HCT116 (cell line): ENCODE results near the gene SCN1A. TPM values are rescaled to one million over a fixed set of nuclear protein-coding genes. Genes with fewer than 3 reads are reported as not detected.

Source experiments
- ATAC-seq: fragments of 200-7000 bp; cut with Tn5 transposase; 2 replicates; pipeline ENCODE4 v1.9.1; 2020; ENCODE audit warnings: mild to moderate bottlenecking, moderate library complexity
- BruUV-seq: library from RNA; stranded (reverse); fragments of 400-500 nt; replicated peaks from 2 replicates; lab custom pipeline; 2021; lab: Mats Ljungman, UMichigan
- CTCF ChIA-PET: fragments of 300-600 bp; sonication (Branson Sonifier 250); formaldehyde crosslinking; loops from one replicate; lab custom pipeline; 2021; ENCODE audit warnings: antibody characterized with exemption; lab: Charles Lee
- POLR2A ChIA-PET: fragments of 300-600, 350-600 bp; sonication (Branson Sonifier 250); formaldehyde crosslinking; loops from one replicate; lab custom pipeline; 2021; ENCODE audit warnings: antibody characterized with exemption; lab: Charles Lee
- RAD21 ChIA-PET, 2 experiments: fragments of 300-600 bp; sonication (Branson Sonifier 250); formaldehyde crosslinking; loops; one replicate each; lab custom pipeline; 2023; ENCODE audit warnings: low total read pairs in 2 of 2; ENCODE audit not compliant: uncharacterized antibody in 2 of 2, unreplicated experiment in 2 of 2, low non-redundant PET in 1 of 2; lab: Charles Lee
- DNase-seq: peaks from one replicate; pipeline ENCODE4 v3.0.0-alpha.2; 2010; ENCODE audit warnings: low read depth, low spot score
- H2AFZ ChIP-seq: fragments of 200-600 bp; shearing (Covaris generic), sonication (generic); 2 replicates; pipeline ENCODE4 v1.6.1; 2017; ENCODE audit warnings: low read depth, mixed run types, mixed read lengths, antibody characterized with exemption, low read length; ENCODE audit not compliant: poor library complexity, severe bottlenecking
- H3K27ac ChIP-seq: 2 replicates; pipeline ENCODE4 v1.5.1; 2012; ENCODE audit warnings: low read depth, low read length
- H3K27me3 ChIP-seq: fragments of 200-600 bp; sonication (generic); 2 replicates; pipeline ENCODE4 v1.6.1; 2016; ENCODE audit warnings: mixed run types, low read length, mixed read lengths; ENCODE audit not compliant: insufficient read depth
- H3K36me3 ChIP-seq, 2 experiments: fragments of 200-500 bp in 1 of 2; fragments of 200-600 bp in 1 of 2; sonication (Bioruptor generic) in 1 of 2; sonication (generic) in 1 of 2; 2 replicates each; pipeline versions ENCODE4 v1.5.1 to v1.6.1; 2014 to 2016; ENCODE audit warnings: low read length in 2 of 2, inconsistent platforms in 1 of 2, mixed read lengths in 1 of 2, mixed run types in 1 of 2; ENCODE audit not compliant: insufficient read depth in 2 of 2, control insufficient read depth in 1 of 2
- H3K4me1 ChIP-seq, 2 experiments: fragments of 200-600 bp in 1 of 2; sonication (generic) in 1 of 2; 2 replicates each; pipeline versions ENCODE4 v1.5.1 to v1.6.1; 2012 to 2017; ENCODE audit warnings: low read length in 2 of 2, inconsistent platforms in 1 of 2, mild to moderate bottlenecking in 1 of 2, mixed read lengths in 1 of 2, mixed run types in 1 of 2, moderate library complexity in 1 of 2; ENCODE audit not compliant: insufficient read depth in 2 of 2, control insufficient read depth in 1 of 2
- H3K4me2 ChIP-seq: fragments of 200-600 bp; sonication (generic); 2 replicates; pipeline ENCODE4 v1.6.1; 2017; ENCODE audit warnings: mixed run types, low read length, mixed read lengths
- H3K4me3 ChIP-seq, 2 experiments: fragments of 200-600 bp in 1 of 2; sonication (generic) in 1 of 2; replicated peaks in 1 of 2; 2 replicates each; pipeline ENCODE4 v1.5.1; 2011 to 2016; ENCODE audit warnings: low read length in 2 of 2, control low read depth in 1 of 2, low read depth in 1 of 2, mild to moderate bottlenecking in 1 of 2, mixed read lengths in 1 of 2, mixed run types in 1 of 2
- H3K79me2 ChIP-seq: fragments of 200-600 bp; sonication (generic); 2 replicates; pipeline ENCODE4 v1.6.1; 2017; ENCODE audit warnings: mild to moderate bottlenecking, mixed run types, low read length, moderate library complexity, mixed read lengths; ENCODE audit not compliant: insufficient read depth
- H3K9ac ChIP-seq: fragments of 200-600 bp; sonication (generic); 2 replicates; pipeline ENCODE4 v1.6.1; 2016; ENCODE audit warnings: low read length, mixed read lengths
- H3K9me2 ChIP-seq: fragments of 200-600 bp; sonication (generic), shearing (Covaris generic); 2 replicates; pipeline ENCODE4 v1.6.1; 2017; ENCODE audit warnings: mixed run types, mild to moderate bottlenecking, moderate library complexity; ENCODE audit not compliant: insufficient read depth
- H3K9me3 ChIP-seq, 2 experiments: fragments of 200-500 bp in 1 of 2; fragments of 200-600 bp in 1 of 2; sonication (Bioruptor generic) in 1 of 2; sonication (generic) in 1 of 2; 2 replicates each; pipeline ENCODE4 v1.6.1; 2014 to 2017; ENCODE audit warnings: low read length in 2 of 2, mixed read lengths in 2 of 2, inconsistent platforms in 1 of 2, low read depth in 1 of 2, mild to moderate bottlenecking in 1 of 2, mixed run types in 1 of 2, moderate library complexity in 1 of 2; ENCODE audit not compliant: control insufficient read depth in 1 of 2, insufficient read depth in 1 of 2
- H4K20me1 ChIP-seq: fragments of 200-600 bp; sonication (generic), shearing (Covaris generic); 2 replicates; pipeline ENCODE4 v1.6.1; 2017; ENCODE audit warnings: mixed run types, mild to moderate bottlenecking, moderate library complexity; ENCODE audit not compliant: insufficient read depth
- CEBPB ChIP-seq: IDR thresholded peaks from 2 replicates; pipeline ENCODE4 v1.6.1; 2012; ENCODE audit warnings: low read depth
- EGR1 ChIP-seq: IDR thresholded peaks from 2 replicates; pipeline ENCODE4 v1.6.1; 2012; ENCODE audit warnings: low read depth
- ELF1 ChIP-seq: IDR thresholded peaks from 2 replicates; pipeline ENCODE4 v1.6.1; 2012; ENCODE audit warnings: low read depth, borderline replicate concordance
- EZH2phosphoT487 ChIP-seq: fragments of 200-600 bp; IDR thresholded peaks from 2 replicates; pipeline ENCODE4 v1.6.1; 2018; ENCODE audit warnings: antibody characterized with exemption, borderline replicate concordance
- POLR2A ChIP-seq: IDR thresholded peaks from 2 replicates; pipeline ENCODE4 v1.7.0; 2011; ENCODE audit warnings: borderline replicate concordance; ENCODE audit not compliant: insufficient read depth, insufficient read length; ENCODE audit errors: extremely low read depth
- POLR2AphosphoS5 ChIP-seq: IDR thresholded peaks from 2 replicates; pipeline ENCODE4 v1.6.1; 2011; ENCODE audit warnings: mild to moderate bottlenecking, low read depth, low read length, moderate library complexity
- SIN3A ChIP-seq: IDR thresholded peaks from 2 replicates; pipeline ENCODE4 v1.6.1; 2012; ENCODE audit warnings: low read depth
- SP1 ChIP-seq: IDR thresholded peaks from 2 replicates; pipeline ENCODE4 v1.6.1; 2012; ENCODE audit warnings: low read depth
- TCF7L2 ChIP-seq: IDR thresholded peaks from 2 replicates; pipeline ENCODE4 v1.7.0; 2011; ENCODE audit warnings: borderline replicate concordance, inconsistent platforms; ENCODE audit not compliant: insufficient read depth, insufficient read length; ENCODE audit errors: extremely low read depth
- YY1 ChIP-seq: IDR thresholded peaks from 2 replicates; pipeline ENCODE4 v1.6.1; 2011; ENCODE audit warnings: low read length, low read depth, moderate library complexity, mild to moderate bottlenecking; ENCODE audit not compliant: insufficient replicate concordance; ENCODE audit errors: extremely low read depth
- ZFX ChIP-seq: fragments of 450-650 bp; IDR thresholded peaks from 2 replicates; pipeline ENCODE4 v1.6.1; 2017
- intact Hi-C: fragments of 100-400 bp; cut with micrococcal nuclease; formaldehyde crosslinking; loops from 2 replicates; pipeline ENCODE4 v1.10.0; 2022
- total RNA-seq: library from RNA; stranded (reverse); gene quantifications from one replicate; pipeline ENCODE4 v1.2.1, GENCODE V29; 2021; ENCODE audit not compliant: unreplicated experiment
- TF ChIP-seq, protein P1 (sequence below), 3 experiments: fragments of 200-600 bp in 1 of 3; sonication (generic) in 1 of 3; IDR thresholded peaks in 2 of 3; conservative IDR thresholded peaks in 1 of 3; 2 replicates each; pipeline ENCODE4 v1.5.1; 2012 to 2017; ENCODE audit warnings: low read depth in 2 of 3, low read length in 2 of 3, antibody characterized with exemption in 1 of 3, borderline replicate concordance in 1 of 3, control low read depth in 1 of 3, mild to moderate bottlenecking in 1 of 3, mixed read lengths in 1 of 3, mixed run types in 1 of 3, moderate library complexity in 1 of 3; ENCODE audit not compliant: insufficient read depth in 1 of 3
- TF ChIP-seq, protein P2 (sequence below): IDR thresholded peaks from 2 replicates; pipeline ENCODE4 v1.6.1; 2012; ENCODE audit warnings: low read depth
- TF ChIP-seq, protein P3 (sequence below): IDR thresholded peaks from 2 replicates; pipeline ENCODE4 v1.6.1; 2011; ENCODE audit warnings: mild to moderate bottlenecking, low read length, moderate library complexity; ENCODE audit not compliant: insufficient replicate concordance; ENCODE audit errors: extremely low read depth

SCN1A gene
- total RNA-seq, 1 experiment from 2014 or later = not detected

DNA sequence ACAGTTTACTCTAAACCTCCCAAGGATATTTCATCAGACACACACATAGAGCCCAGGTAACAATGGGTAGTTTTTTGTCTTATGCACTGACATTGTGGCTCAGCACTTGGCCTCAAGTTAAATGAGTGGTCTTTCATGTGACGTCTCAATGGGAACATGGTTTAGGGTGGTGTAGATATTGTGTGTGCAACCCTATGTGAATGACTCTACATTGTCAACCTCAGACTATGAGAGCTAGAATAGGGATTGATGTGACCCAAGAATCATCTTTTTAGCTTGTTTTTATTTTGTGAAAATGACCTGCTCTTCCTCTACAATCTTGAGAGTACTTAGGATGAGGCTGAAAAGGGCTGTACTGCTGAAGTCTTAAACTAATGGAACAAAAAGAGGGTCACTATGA is 86.2 kb downstream of the SCN1A start:
- ChIA-PET POLR2A (no interaction called here), CTCF (no interaction called here), RAD21 (no interaction called here)
- Histone ChIP-seq H3K4me2 (no peak overlapping the region), H3K4me1 (no peaks in the 10 kb centered on the region), H3K27me3 (peaks cover 32% of the 10 kb centered on the region), H3K9me2 (no peaks in the 10 kb centered on the region), H4K20me1 (peaks cover 3% of the 10 kb centered on the region; the same call in 1 of the 2 replicates), H3K36me3 (no peaks in the 10 kb centered on the region), H2AFZ (no peak overlapping the region), H3K79me2 (no peaks in the 10 kb centered on the region), H3K27ac (no peak overlapping the region), H3K9ac (no peak overlapping the region), H3K9me3 (no peaks in the 10 kb centered on the region), H3K4me3 (no peak overlapping the region)
- no TSS peak for BruUV-seq
- DNase-seq (no peak), ATAC-seq (no peak)
- intact Hi-C loops = no loop called here
- TF ChIP-seq EZH2phosphoT487 (no peak), EGR1 (no peak), SIN3A (no peak), YY1 (no peak)

DNA sequence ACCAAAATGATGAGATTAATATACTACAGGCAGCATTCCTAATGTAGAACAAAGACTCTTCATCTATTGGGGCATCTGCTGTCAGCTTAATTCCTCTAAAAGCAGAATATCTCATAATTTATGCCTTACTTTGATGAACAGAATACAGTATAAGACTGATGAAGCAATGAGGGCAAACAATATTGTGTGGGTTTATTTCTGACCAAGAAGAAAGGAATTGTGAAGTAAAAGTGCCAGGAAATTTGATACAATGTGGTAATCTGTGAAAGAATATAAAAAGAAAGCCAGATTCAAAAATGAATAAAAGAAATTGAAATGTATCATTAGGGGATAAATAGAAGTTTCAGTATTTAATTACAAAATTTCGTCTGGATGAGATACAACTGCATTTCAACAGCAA is 95.5 kb downstream of the SCN1A start:
- Histone ChIP-seq H3K79me2 (no peaks in the 10 kb centered on the region), H3K9ac (no peak overlapping the region), H4K20me1 (no peaks in the 10 kb centered on the region), H3K9me3 (no peaks in the 10 kb centered on the region), H2AFZ (no peak overlapping the region), H3K9me2 (no peaks in the 10 kb centered on the region), H3K36me3 (no peaks in the 10 kb centered on the region), H3K4me1 (no peaks in the 10 kb centered on the region), H3K27ac (no peak overlapping the region), H3K4me2 (no peak overlapping the region), H3K4me3 (no peak overlapping the region), H3K27me3 (peaks cover 14% of the 10 kb centered on the region; the same call in 1 of the 2 replicates)
- CTCF ChIA-PET = no interaction called here
- RAD21 ChIA-PET = no interaction called here
- intact Hi-C loops = no loop called here
- ATAC-seq (no peak), DNase-seq (no peak)
- POLR2A ChIA-PET = no interaction called here
- no TSS peak for BruUV-seq
- TF ChIP-seq ELF1 (no peak), ZFX (no peak), POLR2A (no peak), CEBPB (no peak), TCF7L2 (no peak), EGR1 (no peak), SP1 (no peak), POLR2AphosphoS5 (no peak)
- TF ChIP-seq, protein P1, sequence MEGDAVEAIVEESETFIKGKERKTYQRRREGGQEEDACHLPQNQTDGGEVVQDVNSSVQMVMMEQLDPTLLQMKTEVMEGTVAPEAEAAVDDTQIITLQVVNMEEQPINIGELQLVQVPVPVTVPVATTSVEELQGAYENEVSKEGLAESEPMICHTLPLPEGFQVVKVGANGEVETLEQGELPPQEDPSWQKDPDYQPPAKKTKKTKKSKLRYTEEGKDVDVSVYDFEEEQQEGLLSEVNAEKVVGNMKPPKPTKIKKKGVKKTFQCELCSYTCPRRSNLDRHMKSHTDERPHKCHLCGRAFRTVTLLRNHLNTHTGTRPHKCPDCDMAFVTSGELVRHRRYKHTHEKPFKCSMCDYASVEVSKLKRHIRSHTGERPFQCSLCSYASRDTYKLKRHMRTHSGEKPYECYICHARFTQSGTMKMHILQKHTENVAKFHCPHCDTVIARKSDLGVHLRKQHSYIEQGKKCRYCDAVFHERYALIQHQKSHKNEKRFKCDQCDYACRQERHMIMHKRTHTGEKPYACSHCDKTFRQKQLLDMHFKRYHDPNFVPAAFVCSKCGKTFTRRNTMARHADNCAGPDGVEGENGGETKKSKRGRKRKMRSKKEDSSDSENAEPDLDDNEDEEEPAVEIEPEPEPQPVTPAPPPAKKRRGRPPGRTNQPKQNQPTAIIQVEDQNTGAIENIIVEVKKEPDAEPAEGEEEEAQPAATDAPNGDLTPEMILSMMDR (IDR thresholded peaks at IDR 0.05 in 2 of 3, conservative IDR thresholded peaks at IDR 0.05 in 1 of 3; ENCODE audit: borderline replicate concordance in 1 of 3, insufficient read depth in 1 of 3, low read depth in 2 of 3, low read length in 2 of 3) = no peak
- TF ChIP-seq, protein P2, sequence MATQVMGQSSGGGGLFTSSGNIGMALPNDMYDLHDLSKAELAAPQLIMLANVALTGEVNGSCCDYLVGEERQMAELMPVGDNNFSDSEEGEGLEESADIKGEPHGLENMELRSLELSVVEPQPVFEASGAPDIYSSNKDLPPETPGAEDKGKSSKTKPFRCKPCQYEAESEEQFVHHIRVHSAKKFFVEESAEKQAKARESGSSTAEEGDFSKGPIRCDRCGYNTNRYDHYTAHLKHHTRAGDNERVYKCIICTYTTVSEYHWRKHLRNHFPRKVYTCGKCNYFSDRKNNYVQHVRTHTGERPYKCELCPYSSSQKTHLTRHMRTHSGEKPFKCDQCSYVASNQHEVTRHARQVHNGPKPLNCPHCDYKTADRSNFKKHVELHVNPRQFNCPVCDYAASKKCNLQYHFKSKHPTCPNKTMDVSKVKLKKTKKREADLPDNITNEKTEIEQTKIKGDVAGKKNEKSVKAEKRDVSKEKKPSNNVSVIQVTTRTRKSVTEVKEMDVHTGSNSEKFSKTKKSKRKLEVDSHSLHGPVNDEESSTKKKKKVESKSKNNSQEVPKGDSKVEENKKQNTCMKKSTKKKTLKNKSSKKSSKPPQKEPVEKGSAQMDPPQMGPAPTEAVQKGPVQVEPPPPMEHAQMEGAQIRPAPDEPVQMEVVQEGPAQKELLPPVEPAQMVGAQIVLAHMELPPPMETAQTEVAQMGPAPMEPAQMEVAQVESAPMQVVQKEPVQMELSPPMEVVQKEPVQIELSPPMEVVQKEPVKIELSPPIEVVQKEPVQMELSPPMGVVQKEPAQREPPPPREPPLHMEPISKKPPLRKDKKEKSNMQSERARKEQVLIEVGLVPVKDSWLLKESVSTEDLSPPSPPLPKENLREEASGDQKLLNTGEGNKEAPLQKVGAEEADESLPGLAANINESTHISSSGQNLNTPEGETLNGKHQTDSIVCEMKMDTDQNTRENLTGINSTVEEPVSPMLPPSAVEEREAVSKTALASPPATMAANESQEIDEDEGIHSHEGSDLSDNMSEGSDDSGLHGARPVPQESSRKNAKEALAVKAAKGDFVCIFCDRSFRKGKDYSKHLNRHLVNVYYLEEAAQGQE = no peak
- TF ChIP-seq, protein P3, sequence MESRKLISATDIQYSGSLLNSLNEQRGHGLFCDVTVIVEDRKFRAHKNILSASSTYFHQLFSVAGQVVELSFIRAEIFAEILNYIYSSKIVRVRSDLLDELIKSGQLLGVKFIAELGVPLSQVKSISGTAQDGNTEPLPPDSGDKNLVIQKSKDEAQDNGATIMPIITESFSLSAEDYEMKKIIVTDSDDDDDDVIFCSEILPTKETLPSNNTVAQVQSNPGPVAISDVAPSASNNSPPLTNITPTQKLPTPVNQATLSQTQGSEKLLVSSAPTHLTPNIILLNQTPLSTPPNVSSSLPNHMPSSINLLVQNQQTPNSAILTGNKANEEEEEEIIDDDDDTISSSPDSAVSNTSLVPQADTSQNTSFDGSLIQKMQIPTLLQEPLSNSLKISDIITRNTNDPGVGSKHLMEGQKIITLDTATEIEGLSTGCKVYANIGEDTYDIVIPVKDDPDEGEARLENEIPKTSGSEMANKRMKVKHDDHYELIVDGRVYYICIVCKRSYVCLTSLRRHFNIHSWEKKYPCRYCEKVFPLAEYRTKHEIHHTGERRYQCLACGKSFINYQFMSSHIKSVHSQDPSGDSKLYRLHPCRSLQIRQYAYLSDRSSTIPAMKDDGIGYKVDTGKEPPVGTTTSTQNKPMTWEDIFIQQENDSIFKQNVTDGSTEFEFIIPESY = no peak
